Mesothelial cell of epicardium (in vitro differentiated cells): ENCODE results near the gene TDRD3. TPM values are rescaled to one million over a fixed set of nuclear protein-coding genes. Genes with fewer than 3 reads are reported as not detected.
"Not testable (repeated sequence)": the region's sequence is repeated elsewhere in the genome, so short reads cannot be mapped to it uniquely, and the experiment has no call there.

ENCODE experiments used
- DNase-seq, 2 experiments: peaks; one replicate each; pipeline ENCODE4 v3.0.0; 2021; ENCODE audit warnings: low spot score in 2 of 2; ENCODE audit not compliant: unreplicated experiment in 2 of 2
- H3K27ac Mint-ChIP-seq: 2 replicates; pipeline ENCODE4 v1.8.0; 2021; ENCODE audit warnings: mixed read lengths
- H3K27me3 Mint-ChIP-seq: 2 replicates; pipeline ENCODE4 v1.8.0; 2021; ENCODE audit warnings: low read depth, mixed read lengths
- H3K36me3 Mint-ChIP-seq: 2 replicates; pipeline ENCODE4 v1.8.0; 2021; ENCODE audit warnings: mixed read lengths
- H3K4me1 Mint-ChIP-seq: 2 replicates; pipeline ENCODE4 v1.8.0; 2021; ENCODE audit warnings: mixed read lengths
- H3K4me3 Mint-ChIP-seq: 2 replicates; pipeline ENCODE4 v1.8.0; 2021; ENCODE audit warnings: mild to moderate bottlenecking, moderate library complexity, mixed read lengths
- H3K9me3 Mint-ChIP-seq: 2 replicates; pipeline ENCODE4 v1.8.0; 2021; ENCODE audit warnings: mixed read lengths
- CTCF ChIP-seq: fragments of 200-600 bp; sonication (generic); IDR thresholded peaks from one replicate; pipeline ENCODE4 v1.5.0; 2021; ENCODE audit warnings: antibody characterized with exemption; ENCODE audit not compliant: unreplicated experiment
- total RNA-seq: library from RNA; stranded (reverse); gene quantifications from 3 replicates; pipeline ENCODE4 v1.2.1, GENCODE V29; 2021

Gene TDRD3
- total RNA-seq, 1 donor from 2014 or later, result 50.6 TPM

GRCh38 chr13:60370343-60370742 lies 26.7 kb upstream of the TDRD3 start:
- peaks cover 2% of the 10 kb centered on the region for H3K36me3 Mint-ChIP-seq
- H3K27ac Mint-ChIP-seq, result no peak overlapping the region
- no peaks in the 10 kb centered on the region for H3K27me3 Mint-ChIP-seq
- peaks cover 2% of the 10 kb centered on the region for H3K4me1 Mint-ChIP-seq
- TF ChIP-seq CTCF, result no peak
- H3K9me3 Mint-ChIP-seq, result peaks cover 6% of the 10 kb centered on the region
- H3K4me3 Mint-ChIP-seq, result no peak overlapping the region
- no peak for DNase-seq

- no peak overlapping the region for H3K27ac Mint-ChIP-seq
- no peak for TF ChIP-seq CTCF
These were observed 24.9 kb upstream of the TDRD3 start for GRCh38 chr13:60372141-60372540.

GRCh38 chr13:60379282-60379681 lies 17.7 kb upstream of the TDRD3 start:
- H3K36me3 Mint-ChIP-seq, H3K27ac Mint-ChIP-seq, H3K4me3 Mint-ChIP-seq, DNase-seq, H3K4me1 Mint-ChIP-seq, H3K27me3 Mint-ChIP-seq: not testable (repeated sequence)
- peaks cover 15% of the 10 kb centered on the region for H3K9me3 Mint-ChIP-seq

More at GRCh38 chr13:60372141-60372540, 24.9 kb upstream of the TDRD3 start:
- Mint-ChIP-seq H3K9me3 (peaks cover 10% of the 10 kb centered on the region), H3K4me3 (no peak overlapping the region), H3K4me1 (peaks cover 2% of the 10 kb centered on the region), H3K36me3 (peaks cover 3% of the 10 kb centered on the region), H3K27me3 (no peaks in the 10 kb centered on the region)
- DNase-seq, result no peak

GRCh38 chr13:60379837-60380565 lies 17.0 kb upstream of the TDRD3 start:
- no peak for DNase-seq
- H3K9me3 Mint-ChIP-seq, result peaks cover 13% of the 10 kb centered on the region
- H3K4me3 Mint-ChIP-seq, result no peak overlapping the region
- TF ChIP-seq CTCF, result no peak
- peaks cover 3% of the 10 kb centered on the region for H3K36me3 Mint-ChIP-seq
- H3K27me3 Mint-ChIP-seq, result no peaks in the 10 kb centered on the region
- H3K4me1 Mint-ChIP-seq, result peaks cover 4% of the 10 kb centered on the region
- no peak overlapping the region for H3K27ac Mint-ChIP-seq

- no peak for TF ChIP-seq CTCF
- no peaks in the 10 kb centered on the region for H3K9me3 Mint-ChIP-seq
- peaks cover 4% of the 10 kb centered on the region for H3K4me1 Mint-ChIP-seq
- H3K27ac Mint-ChIP-seq, result no peak overlapping the region
- no peaks in the 10 kb centered on the region for H3K27me3 Mint-ChIP-seq
- no peaks in the 10 kb centered on the region for H3K36me3 Mint-ChIP-seq
- no peak overlapping the region for H3K4me3 Mint-ChIP-seq
- no peak for DNase-seq
These were observed 12.1 kb upstream of the TDRD3 start for GRCh38 chr13:60384911-60385310.

GRCh38 chr13:60386250-60386649 lies 10.8 kb upstream of the TDRD3 start:
- Mint-ChIP-seq H3K4me1 (peaks cover 2% of the 10 kb centered on the region), H3K4me3 (no peak overlapping the region), H3K9me3 (no peaks in the 10 kb centered on the region), H3K36me3 (no peaks in the 10 kb centered on the region), H3K27me3 (no peaks in the 10 kb centered on the region), H3K27ac (no peak overlapping the region)
- TF ChIP-seq CTCF, result no peak
- no peak for DNase-seq
